ENCODE data around the gene SLC19A1.

SLC19A1 gene

DNA sequence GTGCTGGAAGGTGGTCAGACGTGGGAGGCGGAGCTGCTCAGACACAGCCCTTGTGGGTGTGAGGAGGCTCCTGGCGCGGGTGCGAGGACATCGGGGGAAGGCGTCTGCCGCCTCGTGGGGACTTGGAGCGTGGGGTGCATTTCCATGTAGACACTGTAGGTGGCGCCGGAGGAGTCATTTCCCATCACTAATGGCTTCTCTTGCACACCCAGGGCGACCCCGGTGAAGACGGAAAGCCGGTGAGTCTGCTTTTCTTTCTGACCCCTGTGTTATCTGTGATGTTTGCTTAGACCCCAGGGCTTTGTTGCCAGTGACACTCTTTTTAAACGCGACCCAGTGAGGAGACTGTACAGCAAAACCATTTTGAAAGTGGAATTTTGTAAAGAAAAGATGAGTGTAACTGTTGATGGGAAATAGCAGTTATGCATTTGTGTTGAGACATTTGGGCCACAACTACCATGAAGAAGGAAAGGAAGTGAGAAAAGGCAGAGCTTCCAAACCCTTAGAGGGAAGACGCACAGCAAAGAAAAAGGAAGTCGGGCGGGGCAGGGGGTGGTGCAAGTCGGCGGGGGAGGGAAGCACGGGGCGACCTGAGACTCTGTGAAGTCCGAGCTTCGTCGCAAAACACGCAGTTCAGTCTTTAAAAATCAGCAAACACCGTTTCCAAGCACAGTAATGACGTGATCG lies 64.0 kb downstream of the SLC19A1 start:
- H3K9me3 ChIP-seq (ENCODE audit: control insufficient read depth in 2 of 2, low read length in 2 of 2) = no peaks in the 10 kb centered on the region
- H3K36me3 ChIP-seq (ENCODE audit: control insufficient read depth in 2 of 2, insufficient read depth in 2 of 2, low read length in 2 of 2) = peaks cover 0 to 14% of the 10 kb centered on the region in 2 donors
- peak overlapping the region in 1 of 2 donors; percentile 41 for H3K9ac ChIP-seq (ENCODE audit: low read depth in 1 of 2, low read length in 2 of 2)
- H3K27me3 ChIP-seq (ENCODE audit: control insufficient read depth in 2 of 2, insufficient read depth in 2 of 2, low read length in 2 of 2) = no peaks in the 10 kb centered on the region
- peak overlapping the region; percentile 37 to 61 for H3K4me3 ChIP-seq (ENCODE audit: low read length in 2 of 2)
- H3K4me1 ChIP-seq (ENCODE audit: control insufficient read depth in 2 of 2, insufficient read depth in 2 of 2, low read length in 2 of 2) = peaks cover 0 to 8% of the 10 kb centered on the region in 2 donors
- H3K27ac ChIP-seq (ENCODE audit: low read depth in 2 of 2, low read length in 2 of 2) = peak overlapping the region in 1 of 2 donors; percentile 74

DNA sequence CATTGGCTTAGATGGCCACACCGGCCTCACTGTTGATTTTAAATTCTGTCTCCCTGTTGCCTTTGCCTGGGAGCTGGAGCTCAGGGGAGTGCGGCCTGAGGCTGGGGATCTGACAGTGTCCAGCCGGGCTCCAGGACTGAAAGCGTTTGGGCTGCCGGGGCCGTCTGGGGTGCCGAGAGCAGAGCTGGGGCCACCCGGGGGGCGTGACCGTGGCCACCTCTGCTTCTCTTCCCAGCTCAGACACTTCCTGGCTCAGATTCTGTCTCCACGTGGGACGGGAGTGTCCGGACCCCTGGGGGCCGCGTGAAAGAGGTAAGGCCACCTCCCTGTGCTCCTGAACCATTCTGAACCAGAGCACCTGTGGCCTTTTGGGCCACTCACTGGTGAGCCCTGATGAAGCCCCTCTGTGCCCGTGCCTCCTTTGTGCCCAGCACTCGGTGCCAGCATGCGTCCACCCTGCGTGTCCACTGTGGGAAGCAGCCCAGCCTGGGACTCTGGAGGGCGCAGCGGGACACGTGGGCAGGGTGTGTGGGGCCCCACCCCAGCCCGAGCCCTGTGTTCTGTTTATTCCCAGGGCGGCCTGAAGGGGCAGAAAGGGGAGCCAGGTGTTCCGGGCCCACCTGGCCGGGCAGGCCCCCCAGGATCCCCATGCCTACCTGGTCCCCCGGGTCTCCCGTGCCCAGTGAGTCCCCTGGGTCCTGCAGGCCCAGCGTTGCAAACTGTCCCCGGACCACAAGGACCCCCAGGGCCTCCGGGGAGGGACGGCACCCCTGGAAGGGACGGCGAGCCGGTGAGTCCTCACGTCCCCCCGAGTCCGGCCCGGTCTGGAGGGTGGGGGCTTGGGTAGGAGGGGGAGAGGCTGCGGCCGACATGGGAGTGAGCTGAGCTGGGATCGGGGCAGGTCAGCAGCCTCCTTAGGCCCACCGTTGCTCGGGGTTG lies 64.8 kb downstream of the SLC19A1 start:
- H3K27ac ChIP-seq (ENCODE audit: low read depth in 2 of 2, low read length in 2 of 2) = peak overlapping the region in 1 of 2 donors; percentile 74
- no peaks in the 10 kb centered on the region for H3K9me3 ChIP-seq (ENCODE audit: control insufficient read depth in 2 of 2, low read length in 2 of 2)
- peaks cover 0 to 14% of the 10 kb centered on the region in 2 donors for H3K36me3 ChIP-seq (ENCODE audit: control insufficient read depth in 2 of 2, insufficient read depth in 2 of 2, low read length in 2 of 2)
- no peak overlapping the region for H3K9ac ChIP-seq (ENCODE audit: low read depth in 1 of 2, low read length in 2 of 2)
- H3K4me1 ChIP-seq (ENCODE audit: control insufficient read depth in 2 of 2, insufficient read depth in 2 of 2, low read length in 2 of 2) = peaks cover 0 to 8% of the 10 kb centered on the region in 2 donors
- no peaks in the 10 kb centered on the region for H3K27me3 ChIP-seq (ENCODE audit: control insufficient read depth in 2 of 2, insufficient read depth in 2 of 2, low read length in 2 of 2)
- H3K4me3 ChIP-seq (ENCODE audit: low read length in 2 of 2) = peak overlapping the region in 1 of 2 donors; percentile 61

GRCh38 chr21:45476582-45476981 lies 65.7 kb downstream of the SLC19A1 start:
- Histone ChIP-seq H3K9me3 (ENCODE audit: control insufficient read depth in 2 of 2, low read length in 2 of 2) (no peaks in the 10 kb centered on the region), H3K36me3 (ENCODE audit: control insufficient read depth in 2 of 2, insufficient read depth in 2 of 2, low read length in 2 of 2) (peaks cover 0 to 12% of the 10 kb centered on the region in 2 donors), H3K27me3 (ENCODE audit: control insufficient read depth in 2 of 2, insufficient read depth in 2 of 2, low read length in 2 of 2) (no peaks in the 10 kb centered on the region), H3K27ac (ENCODE audit: low read depth in 2 of 2, low read length in 2 of 2) (no peak overlapping the region), H3K4me3 (ENCODE audit: low read length in 2 of 2) (no peak overlapping the region), H3K9ac (ENCODE audit: low read depth in 1 of 2, low read length in 2 of 2) (no peak overlapping the region), H3K4me1 (ENCODE audit: control insufficient read depth in 2 of 2, insufficient read depth in 2 of 2, low read length in 2 of 2) (peaks cover 3 to 10% of the 10 kb centered on the region in 2 donors)

GRCh38 chr21:45475797-45476570 lies 66.3 kb downstream of the SLC19A1 start:
- no peaks in the 10 kb centered on the region for H3K27me3 ChIP-seq (ENCODE audit: control insufficient read depth in 2 of 2, insufficient read depth in 2 of 2, low read length in 2 of 2)
- peaks cover 0 to 12% of the 10 kb centered on the region in 2 donors for H3K36me3 ChIP-seq (ENCODE audit: control insufficient read depth in 2 of 2, insufficient read depth in 2 of 2, low read length in 2 of 2)
- H3K4me3 ChIP-seq (ENCODE audit: low read length in 2 of 2) = no peak overlapping the region
- H3K9ac ChIP-seq (ENCODE audit: low read depth in 1 of 2, low read length in 2 of 2) = no peak overlapping the region
- no peaks in the 10 kb centered on the region for H3K9me3 ChIP-seq (ENCODE audit: control insufficient read depth in 2 of 2, low read length in 2 of 2)
- peaks cover 3 to 14% of the 10 kb centered on the region in 2 donors for H3K4me1 ChIP-seq (ENCODE audit: control insufficient read depth in 2 of 2, insufficient read depth in 2 of 2, low read length in 2 of 2)
- H3K27ac ChIP-seq (ENCODE audit: low read depth in 2 of 2, low read length in 2 of 2) = no peak overlapping the region

DNA sequence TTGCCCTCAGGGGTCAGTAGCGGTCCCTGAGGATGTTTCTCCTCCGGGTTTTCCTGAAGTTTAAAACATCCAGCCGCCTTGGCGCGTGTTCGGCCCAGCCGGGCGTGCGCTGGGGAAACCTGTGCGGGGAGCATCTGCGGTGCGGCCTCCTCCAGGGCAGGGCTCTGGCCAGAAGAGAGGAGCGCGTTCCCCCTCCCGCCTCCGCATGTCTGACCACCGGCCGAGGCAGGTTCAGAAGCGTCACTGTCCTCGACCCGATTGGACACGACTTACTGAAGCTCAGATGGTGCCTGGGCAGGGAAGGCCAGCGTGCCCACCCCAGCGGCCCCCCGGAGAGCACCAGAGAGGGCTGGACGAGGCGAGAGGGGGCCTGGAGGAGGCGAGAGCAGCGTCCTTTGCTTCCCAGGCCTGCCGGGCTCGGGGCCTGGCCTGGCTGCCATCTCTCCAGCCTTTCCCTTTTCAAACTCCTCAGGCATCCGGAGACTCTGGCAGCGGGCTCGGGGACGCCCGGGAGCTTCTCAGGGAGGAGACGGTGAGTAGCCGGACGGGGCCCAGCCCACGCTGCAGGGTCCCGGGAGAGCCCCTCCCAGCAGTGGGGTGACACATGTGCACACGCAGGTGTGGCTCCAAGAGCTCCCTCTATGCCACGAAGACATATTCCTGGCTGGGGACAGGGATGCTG lies 67.1 kb downstream of the SLC19A1 start:
- Histone ChIP-seq H3K4me1 (ENCODE audit: control insufficient read depth in 2 of 2, insufficient read depth in 2 of 2, low read length in 2 of 2) (peaks cover 3 to 17% of the 10 kb centered on the region in 2 donors), H3K36me3 (ENCODE audit: control insufficient read depth in 2 of 2, insufficient read depth in 2 of 2, low read length in 2 of 2) (peaks cover 0 to 12% of the 10 kb centered on the region in 2 donors)

DNA sequence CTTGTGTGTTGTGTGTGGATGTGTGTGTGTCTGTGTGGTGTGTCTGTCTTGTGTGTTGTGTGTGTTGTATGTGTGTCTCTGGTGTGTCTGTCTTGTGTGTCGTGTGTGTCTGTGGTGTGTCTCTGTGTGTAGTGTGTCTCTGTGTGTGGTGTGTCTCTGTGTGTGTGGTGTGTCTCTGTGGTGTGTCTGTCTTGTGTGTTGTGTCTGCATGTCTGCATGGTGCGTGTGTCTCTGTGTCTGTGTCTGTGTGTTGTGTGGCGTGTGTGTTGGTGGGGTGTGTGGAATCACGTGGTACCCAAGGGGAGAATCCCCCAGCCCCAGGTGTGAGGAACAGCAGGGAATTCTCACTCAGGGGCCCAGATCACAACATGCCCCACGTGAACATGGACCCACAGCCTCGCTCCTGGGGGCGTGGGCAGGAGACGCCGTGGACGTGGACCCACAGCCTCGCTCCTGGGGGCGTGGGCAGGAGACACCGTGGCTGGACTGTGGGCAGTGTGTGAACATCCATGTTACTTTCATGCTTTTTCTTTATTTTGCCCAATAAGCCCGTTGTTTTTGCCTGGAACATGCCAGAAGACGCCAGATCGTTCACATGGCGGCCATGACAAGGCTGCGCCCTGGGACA lies 67.8 kb downstream of the SLC19A1 start:
- H3K36me3 ChIP-seq (ENCODE audit: control insufficient read depth in 2 of 2, insufficient read depth in 2 of 2, low read length in 2 of 2) = peaks cover 0 to 12% of the 10 kb centered on the region in 2 donors
- no peaks in the 10 kb centered on the region for H3K9me3 ChIP-seq (ENCODE audit: control insufficient read depth in 2 of 2, low read length in 2 of 2)
- no peaks in the 10 kb centered on the region for H3K27me3 ChIP-seq (ENCODE audit: control insufficient read depth in 2 of 2, insufficient read depth in 2 of 2, low read length in 2 of 2)
- no peak overlapping the region for H3K27ac ChIP-seq (ENCODE audit: low read depth in 2 of 2, low read length in 2 of 2)
- peaks cover 3 to 17% of the 10 kb centered on the region in 2 donors for H3K4me1 ChIP-seq (ENCODE audit: control insufficient read depth in 2 of 2, insufficient read depth in 2 of 2, low read length in 2 of 2)
- no peak overlapping the region for H3K9ac ChIP-seq (ENCODE audit: low read depth in 1 of 2, low read length in 2 of 2)
- H3K4me3 ChIP-seq (ENCODE audit: low read length in 2 of 2) = no peak overlapping the region

More for the DNA sequence above, 67.1 kb downstream of the SLC19A1 start:
- no peaks in the 10 kb centered on the region for H3K27me3 ChIP-seq (ENCODE audit: control insufficient read depth in 2 of 2, insufficient read depth in 2 of 2, low read length in 2 of 2)
- no peak overlapping the region for H3K4me3 ChIP-seq (ENCODE audit: low read length in 2 of 2)
- no peak overlapping the region for H3K9ac ChIP-seq (ENCODE audit: low read depth in 1 of 2, low read length in 2 of 2)
- no peaks in the 10 kb centered on the region for H3K9me3 ChIP-seq (ENCODE audit: control insufficient read depth in 2 of 2, low read length in 2 of 2)
- H3K27ac ChIP-seq (ENCODE audit: low read depth in 2 of 2, low read length in 2 of 2) = no peak overlapping the region

DNA sequence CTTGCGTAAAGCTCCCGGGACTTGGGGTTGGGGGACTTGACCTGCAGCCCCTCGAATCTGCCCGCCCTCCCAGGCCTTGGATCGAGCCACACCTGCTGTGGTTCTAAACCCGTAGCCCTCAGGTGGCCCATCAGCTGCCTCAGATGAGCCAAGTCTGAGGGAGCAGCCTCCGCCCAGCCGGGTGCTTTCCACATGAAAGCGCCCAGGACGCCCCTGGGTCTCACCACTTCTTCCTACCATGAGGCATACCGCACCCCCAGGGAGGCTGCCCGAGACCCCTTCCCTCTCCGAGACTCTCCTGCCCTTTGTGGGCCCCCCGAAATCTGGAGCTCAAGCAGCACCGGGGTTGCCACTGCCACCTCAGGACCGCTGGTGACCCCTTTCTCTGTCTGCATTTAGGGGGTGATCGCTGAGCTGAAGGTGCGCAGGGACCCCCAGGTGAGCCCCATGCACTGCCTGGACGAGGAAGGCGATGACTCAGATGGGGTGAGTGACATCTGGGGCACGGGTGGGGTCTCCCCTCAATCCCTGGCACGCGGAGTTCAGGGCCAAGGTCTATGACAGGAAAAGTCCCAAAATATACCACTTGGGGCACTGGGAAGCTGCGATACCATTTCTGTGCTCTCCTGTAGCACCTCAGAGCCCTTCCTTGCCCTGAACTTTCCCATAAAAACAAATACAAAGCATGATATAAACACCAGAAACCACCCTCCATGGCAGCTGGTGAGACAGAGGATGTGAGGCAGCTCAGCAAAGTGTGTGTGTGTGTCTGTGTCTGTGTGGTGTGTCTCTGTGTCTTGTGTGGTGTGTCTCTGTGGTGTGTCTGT lies 68.5 kb downstream of the SLC19A1 start:
- H3K4me3 ChIP-seq (ENCODE audit: low read length in 2 of 2) = no peak overlapping the region
- H3K36me3 ChIP-seq (ENCODE audit: control insufficient read depth in 2 of 2, insufficient read depth in 2 of 2, low read length in 2 of 2) = peaks cover 0 to 6% of the 10 kb centered on the region in 2 donors
- H3K9me3 ChIP-seq (ENCODE audit: control insufficient read depth in 2 of 2, low read length in 2 of 2) = no peaks in the 10 kb centered on the region
- H3K9ac ChIP-seq (ENCODE audit: low read depth in 1 of 2, low read length in 2 of 2) = no peak overlapping the region
- no peaks in the 10 kb centered on the region for H3K27me3 ChIP-seq (ENCODE audit: control insufficient read depth in 2 of 2, insufficient read depth in 2 of 2, low read length in 2 of 2)
- H3K4me1 ChIP-seq (ENCODE audit: control insufficient read depth in 2 of 2, insufficient read depth in 2 of 2, low read length in 2 of 2) = peaks cover 3 to 17% of the 10 kb centered on the region in 2 donors
- no peak overlapping the region for H3K27ac ChIP-seq (ENCODE audit: low read depth in 2 of 2, low read length in 2 of 2)

DNA sequence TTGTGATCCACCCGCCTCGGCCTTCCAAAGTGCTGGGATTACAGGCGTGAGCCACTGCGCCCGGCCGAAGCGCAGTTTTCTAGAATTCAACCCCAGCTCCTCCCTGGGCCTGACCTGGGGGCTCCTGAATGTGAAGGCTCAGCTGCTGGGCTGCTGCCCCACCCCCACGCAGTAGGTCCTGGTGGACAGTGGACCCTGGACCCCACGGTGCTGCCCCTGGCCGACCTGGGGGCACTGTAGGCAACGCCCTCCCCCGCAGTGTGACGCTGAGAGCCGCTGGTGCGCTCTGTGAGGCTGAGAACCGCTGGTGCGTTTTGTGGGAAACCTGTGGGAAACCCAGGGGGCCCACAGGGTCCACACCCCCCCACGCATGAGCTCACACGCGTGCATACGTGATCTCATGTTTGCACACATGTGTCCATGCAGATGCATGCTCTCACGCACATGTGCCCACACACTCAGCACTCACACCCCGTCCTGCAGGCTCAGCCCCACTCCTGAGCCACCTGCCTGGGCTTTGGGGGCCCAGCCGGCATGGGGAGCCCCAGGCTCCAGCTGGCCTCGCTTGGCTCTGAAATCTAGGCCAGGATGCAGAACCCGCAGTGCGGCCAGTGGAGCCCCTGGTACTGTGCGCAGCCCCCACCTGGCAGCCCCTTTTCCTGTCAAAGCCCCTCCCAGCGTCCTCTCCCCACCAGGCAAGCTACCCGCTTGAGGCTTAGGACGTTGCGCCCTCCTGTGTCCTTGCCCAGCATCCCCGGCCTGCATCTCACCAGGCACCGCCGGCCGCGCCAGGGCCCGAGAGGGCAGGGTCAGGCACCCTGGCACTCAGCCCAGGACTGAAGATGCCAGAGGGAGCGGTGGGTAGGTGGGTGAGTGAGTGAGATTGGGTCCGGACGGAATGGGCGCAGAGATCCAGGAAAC lies 69.5 kb downstream of the SLC19A1 start:
- H3K9me3 ChIP-seq (ENCODE audit: control insufficient read depth in 2 of 2, low read length in 2 of 2) = no peaks in the 10 kb centered on the region
- H3K36me3 ChIP-seq (ENCODE audit: control insufficient read depth in 2 of 2, insufficient read depth in 2 of 2, low read length in 2 of 2) = peaks cover 0 to 6% of the 10 kb centered on the region in 2 donors
- H3K9ac ChIP-seq (ENCODE audit: low read depth in 1 of 2, low read length in 2 of 2) = no peak overlapping the region
- no peak overlapping the region for H3K4me3 ChIP-seq (ENCODE audit: low read length in 2 of 2)
- no peaks in the 10 kb centered on the region for H3K27me3 ChIP-seq (ENCODE audit: control insufficient read depth in 2 of 2, insufficient read depth in 2 of 2, low read length in 2 of 2)
- peaks cover 3 to 10% of the 10 kb centered on the region in 2 donors for H3K4me1 ChIP-seq (ENCODE audit: control insufficient read depth in 2 of 2, insufficient read depth in 2 of 2, low read length in 2 of 2)
- no peak overlapping the region for H3K27ac ChIP-seq (ENCODE audit: low read depth in 2 of 2, low read length in 2 of 2)
